ENCODE results near the gene SP5. TPM values are rescaled to one million over a fixed set of nuclear protein-coding genes. Genes with fewer than 3 reads are reported as not detected.

SP5 gene
- total RNA-seq, 1 donor from 2014 or later = not detected

- DNase-seq (ENCODE audit: low read depth) = no peak
- Histone ChIP-seq H3K27me3 (ENCODE audit: control insufficient read depth, insufficient read depth, low read length) (no peaks in the 10 kb centered on the region), H3K4me3 (ENCODE audit: low read depth, low read length) (no peak overlapping the region), H3K36me3 (ENCODE audit: control insufficient read depth, insufficient read depth, low read length) (no peaks in the 10 kb centered on the region)
- TF ChIP-seq CTCF (IDR thresholded peaks at IDR 0.05; ENCODE audit: insufficient read depth, low read length, severe bottlenecking) = no peak
- FAIRE-seq = no peak
These were observed 39.4 kb upstream of the SP5 start for GRCh38 chr2:170675701-170676100.

- Histone ChIP-seq H3K36me3 (ENCODE audit: control insufficient read depth, insufficient read depth, low read length) (no peaks in the 10 kb centered on the region), H3K4me3 (ENCODE audit: low read depth, low read length) (no peak overlapping the region), H3K27me3 (ENCODE audit: control insufficient read depth, insufficient read depth, low read length) (no peaks in the 10 kb centered on the region)
- DNase-seq (ENCODE audit: low read depth) (peak; percentile 27), FAIRE-seq (no peak)
- no peak for TF ChIP-seq CTCF (IDR thresholded peaks at IDR 0.05; ENCODE audit: insufficient read depth, low read length, severe bottlenecking)
These were observed 35.5 kb upstream of the SP5 start for GRCh38 chr2:170679607-170680079.

- H3K4me3 ChIP-seq (ENCODE audit: low read depth, low read length) = no peak overlapping the region
- H3K27me3 ChIP-seq (ENCODE audit: control insufficient read depth, insufficient read depth, low read length) = no peaks in the 10 kb centered on the region
- no peaks in the 10 kb centered on the region for H3K36me3 ChIP-seq (ENCODE audit: control insufficient read depth, insufficient read depth, low read length)
- FAIRE-seq (no peak), DNase-seq (ENCODE audit: low read depth) (no peak)
- no peak for TF ChIP-seq CTCF (IDR thresholded peaks at IDR 0.05; ENCODE audit: insufficient read depth, low read length, severe bottlenecking)
These were observed 34.8 kb upstream of the SP5 start for GRCh38 chr2:170680172-170680941.

GRCh38 chr2:170681311-170681710, 33.8 kb upstream of the SP5 start:
- no peak for DNase-seq (ENCODE audit: low read depth)

GRCh38 chr2:170685591-170685990, 29.5 kb upstream of the SP5 start:
- no peaks in the 10 kb centered on the region for H3K27me3 ChIP-seq (ENCODE audit: control insufficient read depth, insufficient read depth, low read length)
- no peak for FAIRE-seq
- H3K4me3 ChIP-seq (ENCODE audit: low read depth, low read length) = no peak overlapping the region
- DNase-seq (ENCODE audit: low read depth) = no peak
- no peak for TF ChIP-seq CTCF (IDR thresholded peaks at IDR 0.05; ENCODE audit: insufficient read depth, low read length, severe bottlenecking)
- no peaks in the 10 kb centered on the region for H3K36me3 ChIP-seq (ENCODE audit: control insufficient read depth, insufficient read depth, low read length)

More at GRCh38 chr2:170681311-170681710, 33.8 kb upstream of the SP5 start:
- H3K27me3 ChIP-seq (ENCODE audit: control insufficient read depth, insufficient read depth, low read length) = no peaks in the 10 kb centered on the region
- no peak for FAIRE-seq
- no peak overlapping the region for H3K4me3 ChIP-seq (ENCODE audit: low read depth, low read length)
- H3K36me3 ChIP-seq (ENCODE audit: control insufficient read depth, insufficient read depth, low read length) = no peaks in the 10 kb centered on the region
- TF ChIP-seq CTCF (IDR thresholded peaks at IDR 0.05; ENCODE audit: insufficient read depth, low read length, severe bottlenecking) = no peak

Data from bronchial epithelial cell (primary cell).